A673 (cell line): ENCODE measurements around the gene PDE4B. TPM values are rescaled to one million over a fixed set of nuclear protein-coding genes. Genes with fewer than 3 reads are reported as not detected.
A peak's percentile ranks its signal among the peaks of the same experiment; 100 is the strongest.

Source experiments
- BruUV-seq: library from RNA; stranded (reverse); fragments of 400-500 nt; replicated peaks from 2 replicates; lab custom pipeline; 2021; lab: Mats Ljungman, UMichigan
- CTCF ChIA-PET: fragments of 300-600 bp; sonication (Branson Sonifier 250); formaldehyde crosslinking; loops from one replicate; lab custom pipeline; 2022; ENCODE audit warnings: antibody characterized with exemption; lab: Charles Lee
- POLR2A ChIA-PET: fragments of 300-600 bp; sonication (Branson Sonifier 250); formaldehyde crosslinking; loops from one replicate; lab custom pipeline; 2022; ENCODE audit warnings: antibody characterized with exemption; ENCODE audit not compliant: low non-redundant PET; lab: Charles Lee
- DNase-seq: peaks from one replicate; pipeline ENCODE4 v3.0.0-alpha.2; 2015; ENCODE audit warnings: low spot score
- H3K27ac ChIP-seq: fragments of 200-600 bp; sonication (generic); 2 replicates; pipeline ENCODE4 v1.5.1; 2016; ENCODE audit warnings: mixed run types, low read depth, mild to moderate bottlenecking, mixed read lengths, antibody characterized with exemption, low read length; ENCODE audit not compliant: poor library complexity, severe bottlenecking
- H3K27me3 ChIP-seq: fragments of 200-600 bp; sonication (generic); replicated peaks from 2 replicates; pipeline ENCODE4 v1.6.1; 2017; ENCODE audit warnings: mixed run types, low read depth, mild to moderate bottlenecking, mixed read lengths, antibody characterized with exemption, low read length; ENCODE audit not compliant: insufficient read depth, poor library complexity
- H3K36me3 ChIP-seq: fragments of 200-600 bp; sonication (generic); 2 replicates; pipeline ENCODE4 v1.6.1; 2016; ENCODE audit warnings: mixed run types, mild to moderate bottlenecking, mixed read lengths, antibody characterized with exemption, low read length; ENCODE audit not compliant: insufficient read depth, poor library complexity, severe bottlenecking
- H3K4me1 ChIP-seq: fragments of 200-600 bp; sonication (generic); 2 replicates; pipeline ENCODE4 v1.6.1; 2017; ENCODE audit warnings: mixed run types, mild to moderate bottlenecking, mixed read lengths, antibody characterized with exemption, low read length; ENCODE audit not compliant: insufficient read depth, poor library complexity, severe bottlenecking
- H3K4me3 ChIP-seq: fragments of 200-600 bp; sonication (generic); 2 replicates; pipeline ENCODE4 v1.5.1; 2016; ENCODE audit warnings: low read depth, mixed run types, mild to moderate bottlenecking, mixed read lengths, low read length; ENCODE audit not compliant: poor library complexity, severe bottlenecking
- H3K9me3 ChIP-seq: fragments of 200-600 bp; sonication (generic); 2 replicates; pipeline ENCODE4 v1.6.1; 2016; ENCODE audit warnings: mixed run types, low read depth, mild to moderate bottlenecking, mixed read lengths, antibody characterized with exemption, low read length; ENCODE audit not compliant: poor library complexity, severe bottlenecking
- CTCF ChIP-seq: fragments of 300-800, 200-600 bp; sonication (generic); conservative IDR thresholded peaks from 2 replicates; pipeline ENCODE4 v1.5.1; 2017; ENCODE audit warnings: low read depth, mild to moderate bottlenecking, antibody characterized with exemption, low read length, moderate library complexity, mixed read lengths
- EZH2 ChIP-seq: fragments of 200-600 bp; sonication (generic); IDR thresholded peaks from 2 replicates; pipeline ENCODE4 v1.6.1; 2017; ENCODE audit warnings: borderline replicate concordance, low read depth, mild to moderate bottlenecking, mixed read lengths, antibody characterized with exemption, low read length; ENCODE audit not compliant: poor library complexity, severe bottlenecking
- intact Hi-C: fragments of 100-400 bp; cut with micrococcal nuclease; formaldehyde crosslinking; loops from one replicate; pipeline ENCODE4 v1.10.0; 2022; ENCODE audit not compliant: unreplicated experiment
- total RNA-seq: library from RNA; stranded (reverse); gene quantifications from 2 replicates; pipeline ENCODE4 v1.2.3, GENCODE V29; 2021

The PDE4B gene
- total RNA-seq, 1 experiment from 2014 or later = 20.0 TPM

GRCh38 chr1:65992165-65992821 is 199.6 kb downstream of the PDE4B start:
- CTCF ChIA-PET = interaction anchor here (1.9 kb wide), 1 partner anchor 250 kb away, joined by 18 read pairs; no protein-coding TSS in a partner anchor
- H3K27me3 ChIP-seq = no peaks in the 10 kb centered on the region
- no TSS peak for BruUV-seq
- TF ChIP-seq CTCF = peak; percentile 35; the same call in 1 of the 2 replicates
- TF ChIP-seq EZH2 = no peak
- H3K4me1 ChIP-seq = peaks cover 9% of the 10 kb centered on the region
- H3K4me3 ChIP-seq = peak overlapping the region; percentile 47
- POLR2A ChIA-PET = no interaction called here
- peak overlapping the region; percentile 57 for H3K27ac ChIP-seq
- intact Hi-C loops = no loop called here
- peak; percentile 77 for DNase-seq
- no peaks in the 10 kb centered on the region for H3K9me3 ChIP-seq
- H3K36me3 ChIP-seq = no peaks in the 10 kb centered on the region

- TF ChIP-seq EZH2 = no peak
- TF ChIP-seq CTCF = no peak
- H3K4me3 ChIP-seq = peak overlapping the region; percentile 47
- no peaks in the 10 kb centered on the region for H3K27me3 ChIP-seq
- POLR2A ChIA-PET = no interaction called here
- CTCF ChIA-PET = interaction anchor here (1.9 kb wide), 1 partner anchor 249 kb away, joined by 18 read pairs; no protein-coding TSS in a partner anchor
- H3K9me3 ChIP-seq = no peaks in the 10 kb centered on the region
- peak overlapping the region; percentile 57 for H3K27ac ChIP-seq
- BruUV-seq = no TSS peak
- intact Hi-C loops = no loop called here
- H3K4me1 ChIP-seq = peaks cover 9% of the 10 kb centered on the region
- H3K36me3 ChIP-seq = no peaks in the 10 kb centered on the region
- DNase-seq = peak; percentile 19
These were observed 200.2 kb downstream of the PDE4B start for GRCh38 chr1:65992831-65993271.

GRCh38 chr1:65994223-65994622 is 201.5 kb downstream of the PDE4B start:
- intact Hi-C loops = no loop called here
- ChIA-PET POLR2A (interaction anchor here (0.7 kb wide), 1 partner anchor 262 kb away, joined by 3 read pairs; no protein-coding TSS in a partner anchor), CTCF (no interaction called here)
- no TSS peak for BruUV-seq
- no peaks in the 10 kb centered on the region for H3K9me3 ChIP-seq
- no peak for DNase-seq
- no peak overlapping the region for H3K27ac ChIP-seq
- peak overlapping the region; percentile 47 for H3K4me3 ChIP-seq
- H3K36me3 ChIP-seq = no peaks in the 10 kb centered on the region
- TF ChIP-seq EZH2 (no peak), CTCF (no peak)
- H3K4me1 ChIP-seq = peaks cover 9% of the 10 kb centered on the region
- no peaks in the 10 kb centered on the region for H3K27me3 ChIP-seq
